VCaP (cell line): ENCODE data around the gene EEF1E1.

ENCODE experiments used
- H3K27ac ChIP-seq: fragments of 450-650 bp; 2 replicates; pipeline ENCODE4 v1.5.1; 2017
- TF ChIP-seq, protein P1 (sequence below): fragments of 450-650 bp; conservative IDR thresholded peaks from 2 replicates; pipeline ENCODE4 v1.5.1; 2017; ENCODE audit warnings: mild to moderate bottlenecking, moderate library complexity

Gene EEF1E1

DNA sequence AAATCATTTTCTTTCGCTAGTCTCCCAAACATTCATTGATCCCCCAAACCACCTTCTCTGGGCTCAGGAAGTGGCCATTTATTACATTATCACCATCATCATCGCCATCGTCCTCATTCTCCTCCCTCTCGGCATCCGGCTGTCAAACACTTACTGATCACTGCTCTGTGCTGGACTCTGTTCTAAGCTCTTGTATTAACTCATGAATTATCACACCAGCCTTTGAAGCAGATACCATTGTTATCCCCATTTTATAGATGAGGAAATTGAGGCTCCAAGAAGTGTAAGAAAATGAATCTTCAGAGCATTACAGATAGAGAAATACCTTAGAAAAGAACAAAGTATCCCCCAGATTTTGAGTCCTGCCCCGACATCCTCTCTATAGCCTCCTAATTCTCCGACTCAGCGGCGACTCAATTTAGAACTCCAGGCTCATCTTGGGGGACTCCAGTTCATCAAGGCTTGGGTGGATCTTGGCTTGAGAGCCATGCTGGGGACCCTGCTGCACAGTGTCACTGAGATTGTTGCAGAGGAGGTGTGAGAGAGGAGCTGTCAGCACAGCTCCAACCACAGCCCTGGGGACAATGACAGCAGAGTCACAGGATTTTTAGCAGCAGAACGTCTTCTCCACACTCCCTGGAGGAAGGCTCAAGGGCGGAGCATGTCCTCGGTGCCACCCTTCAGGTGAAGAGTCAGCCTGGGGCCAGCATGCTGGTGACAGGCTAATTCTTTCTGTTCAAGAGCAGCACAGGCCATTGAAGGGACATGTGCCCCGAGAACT is 6.6 kb upstream of the EEF1E1 start:
- TF ChIP-seq, protein P1, sequence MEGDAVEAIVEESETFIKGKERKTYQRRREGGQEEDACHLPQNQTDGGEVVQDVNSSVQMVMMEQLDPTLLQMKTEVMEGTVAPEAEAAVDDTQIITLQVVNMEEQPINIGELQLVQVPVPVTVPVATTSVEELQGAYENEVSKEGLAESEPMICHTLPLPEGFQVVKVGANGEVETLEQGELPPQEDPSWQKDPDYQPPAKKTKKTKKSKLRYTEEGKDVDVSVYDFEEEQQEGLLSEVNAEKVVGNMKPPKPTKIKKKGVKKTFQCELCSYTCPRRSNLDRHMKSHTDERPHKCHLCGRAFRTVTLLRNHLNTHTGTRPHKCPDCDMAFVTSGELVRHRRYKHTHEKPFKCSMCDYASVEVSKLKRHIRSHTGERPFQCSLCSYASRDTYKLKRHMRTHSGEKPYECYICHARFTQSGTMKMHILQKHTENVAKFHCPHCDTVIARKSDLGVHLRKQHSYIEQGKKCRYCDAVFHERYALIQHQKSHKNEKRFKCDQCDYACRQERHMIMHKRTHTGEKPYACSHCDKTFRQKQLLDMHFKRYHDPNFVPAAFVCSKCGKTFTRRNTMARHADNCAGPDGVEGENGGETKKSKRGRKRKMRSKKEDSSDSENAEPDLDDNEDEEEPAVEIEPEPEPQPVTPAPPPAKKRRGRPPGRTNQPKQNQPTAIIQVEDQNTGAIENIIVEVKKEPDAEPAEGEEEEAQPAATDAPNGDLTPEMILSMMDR, result no peak
- H3K27ac ChIP-seq, result no peak overlapping the region

- H3K27ac ChIP-seq, result no peak overlapping the region
- TF ChIP-seq, protein P1, result no peak
Measured at GRCh38 chr6:8108031-8108660, 5.8 kb upstream of the EEF1E1 start.

DNA sequence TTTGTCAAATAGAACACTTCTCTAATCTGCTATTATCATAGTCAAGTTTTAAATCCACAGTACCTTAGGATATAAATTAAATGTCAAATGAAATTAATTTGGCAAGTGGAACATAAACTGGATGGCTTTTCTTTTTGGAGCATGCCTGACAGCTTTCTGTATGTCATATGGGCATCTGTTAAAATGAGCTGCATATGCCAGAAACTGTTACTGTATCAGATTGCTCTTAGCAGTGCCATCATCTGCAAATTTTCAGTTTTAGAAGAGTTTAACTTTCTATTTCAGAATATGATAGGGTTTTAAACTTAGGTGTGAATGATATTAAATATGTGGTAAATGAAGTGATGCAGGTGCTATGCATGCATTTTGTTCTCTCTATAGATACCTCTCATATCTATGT is 3.4 kb upstream of the EEF1E1 start:
- no peak overlapping the region for H3K27ac ChIP-seq
- TF ChIP-seq, protein P1, result no peak

GRCh38 chr6:8103726-8104125 is 1.4 kb upstream of the EEF1E1 start:
- H3K27ac ChIP-seq, result no peak overlapping the region
- TF ChIP-seq, protein P1, result no peak

- H3K27ac ChIP-seq, result no peak overlapping the region
- TF ChIP-seq, protein P1, result no peak
Measured at GRCh38 chr6:8100159-8100854, 2.0 kb downstream of the EEF1E1 start.

DNA sequence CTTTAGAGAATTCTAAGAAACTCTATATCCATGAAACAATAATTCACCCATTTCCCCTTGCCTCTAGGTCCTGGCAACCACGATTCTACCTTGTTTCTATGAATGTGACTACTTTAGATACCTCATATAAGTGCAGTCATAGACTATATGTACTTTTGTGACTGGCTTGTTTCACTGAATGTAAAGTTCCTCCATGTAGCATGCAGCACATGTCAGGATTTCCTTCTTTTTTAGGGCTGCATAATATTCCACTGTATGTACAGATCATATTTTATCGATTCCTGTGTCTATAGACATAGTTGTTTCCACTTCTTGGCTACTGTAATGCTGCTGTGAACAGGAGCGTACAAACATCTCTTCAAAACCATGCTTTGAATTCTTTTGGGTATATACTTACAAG is 11.7 kb downstream of the EEF1E1 start:
- TF ChIP-seq, protein P1, result no peak
- H3K27ac ChIP-seq, result no peak overlapping the region

GRCh38 chr6:8088886-8089285 is 13.5 kb downstream of the EEF1E1 start:
- TF ChIP-seq, protein P1, result no peak
- H3K27ac ChIP-seq, result no peak overlapping the region
